Effector memory CD8-positive, alpha-beta T cell (primary cell): ENCODE data around the gene DIS3L2.

Experiments
- ATAC-seq: fragments of 150-1000 bp; cut with Tn5 transposase; replicated peaks from 2 replicates; pipeline ENCODE4 v1.10.0; 2021; ENCODE audit warnings: mild to moderate bottlenecking, moderate library complexity
- DNase-seq, 3 experiments: peaks; one replicate each; pipeline ENCODE4 v3.0.0; 2021
- H3K27ac Mint-ChIP-seq, 2 donors: one replicate each; pipeline ENCODE4 v1.8.0; 2022; ENCODE audit warnings: mild to moderate bottlenecking in 2 of 2, mixed read lengths in 2 of 2, moderate library complexity in 2 of 2
- H3K27me3 Mint-ChIP-seq, 2 donors: one replicate each; pipeline ENCODE4 v1.8.0; 2022; ENCODE audit warnings: mixed read lengths in 2 of 2
- H3K36me3 Mint-ChIP-seq: one replicate; pipeline ENCODE4 v1.8.0; 2022; ENCODE audit warnings: mild to moderate bottlenecking, moderate library complexity, mixed read lengths; ENCODE audit not compliant: insufficient read depth
- H3K4me1 Mint-ChIP-seq, 2 donors: one replicate each; pipeline ENCODE4 v1.8.0; 2022; ENCODE audit warnings: low read depth in 2 of 2, mixed read lengths in 2 of 2
- H3K4me3 Mint-ChIP-seq, 2 donors: one replicate each; pipeline ENCODE4 v1.8.0; 2022; ENCODE audit warnings: mild to moderate bottlenecking in 2 of 2, mixed read lengths in 2 of 2, moderate library complexity in 2 of 2
- H3K9me3 Mint-ChIP-seq, 2 donors: one replicate each; pipeline ENCODE4 v1.8.0; 2022; ENCODE audit warnings: mixed read lengths in 2 of 2

Gene DIS3L2

DNA sequence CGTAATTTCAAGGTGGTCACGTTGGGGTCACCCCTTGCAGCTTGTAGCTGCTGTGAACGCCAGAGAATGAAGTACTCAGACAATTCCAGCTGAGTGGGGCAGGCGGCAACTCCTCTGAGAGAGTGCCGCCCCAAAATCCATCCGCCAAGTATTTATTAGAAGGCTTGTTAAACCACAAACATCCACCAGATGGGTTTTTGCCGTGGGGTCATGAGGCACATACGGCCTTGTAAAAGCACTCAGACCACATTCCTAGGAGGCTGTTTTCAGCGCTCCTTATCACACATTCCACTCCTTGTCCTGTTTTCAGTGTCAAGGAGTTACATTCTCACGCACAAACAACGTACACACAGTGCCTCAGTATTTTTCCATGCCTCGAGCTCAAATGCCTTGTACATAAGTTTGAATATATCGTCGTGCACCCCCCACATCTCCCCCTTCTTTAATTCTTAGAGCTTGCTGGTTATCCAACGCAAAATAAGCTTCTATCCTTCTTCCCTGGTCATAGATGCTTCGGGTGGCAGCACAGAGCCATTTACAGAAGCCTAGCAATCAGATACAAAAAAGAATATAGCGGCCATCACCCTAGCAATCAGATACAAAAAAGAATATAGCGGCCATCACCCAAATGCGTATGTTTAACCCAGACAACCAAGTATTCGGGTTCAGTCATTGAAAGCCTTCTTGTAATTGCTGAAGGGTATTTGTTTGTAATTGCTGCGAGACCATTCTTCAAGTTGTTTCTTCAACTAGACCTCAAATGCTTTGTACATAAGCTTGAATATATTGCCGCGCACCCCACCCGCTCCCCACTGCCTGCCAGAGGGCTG is 424.4 kb downstream of the DIS3L2 start:
- H3K27me3 Mint-ChIP-seq, result peaks cover 62 to 77% of the 10 kb centered on the region in 2 donors
- H3K36me3 Mint-ChIP-seq, result no peaks in the 10 kb centered on the region
- peak overlapping the region in 1 of 2 donors; percentile 26 for H3K4me3 Mint-ChIP-seq
- ATAC-seq (no peak), DNase-seq (no peak)
- H3K27ac Mint-ChIP-seq, result no peak overlapping the region
- peaks cover 4 to 6% of the 10 kb centered on the region in 2 donors for H3K4me1 Mint-ChIP-seq
- no peaks in the 10 kb centered on the region for H3K9me3 Mint-ChIP-seq

DNA sequence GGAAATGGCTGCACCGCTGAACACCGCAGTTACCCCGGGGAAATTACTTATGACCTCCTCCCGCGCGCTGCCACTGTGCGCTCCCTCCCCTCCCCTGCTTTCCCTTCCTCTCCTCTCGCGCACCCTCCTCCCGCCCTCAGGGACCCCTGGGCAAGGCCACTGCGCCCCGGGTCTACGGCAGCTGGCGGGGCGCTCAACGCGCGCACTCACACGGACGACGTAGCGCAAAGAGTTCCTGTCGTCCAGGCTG is 424.9 kb downstream of the DIS3L2 start:
- H3K4me3 Mint-ChIP-seq, result peak overlapping the region in 1 of 2 donors; percentile 26

More for the DNA sequence above, 424.9 kb downstream of the DIS3L2 start:
- Mint-ChIP-seq H3K4me1 (peaks cover 4 to 6% of the 10 kb centered on the region in 2 donors), H3K9me3 (no peaks in the 10 kb centered on the region), H3K27me3 (peaks cover 64 to 82% of the 10 kb centered on the region in 2 donors), H3K27ac (no peak overlapping the region), H3K36me3 (no peaks in the 10 kb centered on the region)
- DNase-seq, result no peak
- no peak for ATAC-seq
